GM12878 (cell line): Measurements from ENCODE around the gene GPR146. TPM values are rescaled to one million over a fixed set of nuclear protein-coding genes. Genes with fewer than 3 reads are reported as not detected.

Experiments used
- ATAC-seq: fragments of 200-7000 bp; cut with Tn5 transposase; 3 replicates; pipeline ENCODE4 v1.9.1; 2020; ENCODE audit warnings: mild to moderate bottlenecking, moderate library complexity
- BruUV-seq: library from RNA; stranded (reverse); fragments of 400-500 nt; replicated peaks from 2 replicates; lab custom pipeline; 2021; lab: Mats Ljungman, UMichigan
- CTCF ChIA-PET: fragments of 300-600 bp; sonication (Branson Sonifier 250); formaldehyde crosslinking; extraction: SDS; loops from one replicate; lab custom pipeline; 2021; ENCODE audit warnings: inconsistent platforms; lab: Yijun Ruan, JAX
- POLR2A ChIA-PET: fragments of 350-600 bp; formaldehyde crosslinking; extraction: SDS; loops from one replicate; lab custom pipeline; 2021; ENCODE audit warnings: inconsistent platforms; lab: Charles Lee
- RAD21 ChIA-PET: fragments of 300-600 bp; sonication (Branson Sonifier 250); formaldehyde crosslinking; loops from one replicate; lab custom pipeline; 2023; ENCODE audit warnings: antibody characterized with exemption; ENCODE audit not compliant: unreplicated experiment; lab: Charles Lee
- SMC1A ChIA-PET: fragments of 300-600 bp; sonication (Branson Sonifier 250); formaldehyde crosslinking; loops from one replicate; lab custom pipeline; 2023; ENCODE audit not compliant: unreplicated experiment, uncharacterized antibody; lab: Charles Lee
- DNase-seq: peaks from one replicate; pipeline ENCODE4 v3.0.0-alpha.2; 2011; ENCODE audit warnings: low read depth, low spot score
- FAIRE-seq: peaks from 3 replicates; lab custom pipeline; 2011; peaks lifted over from hg19 to GRCh38; lab: Jason Lieb, UNC
- H2AFZ ChIP-seq: 2 replicates; pipeline ENCODE4 v1.6.0; 2011; ENCODE audit warnings: low read depth, low read length, control low read depth; ENCODE audit not compliant: control insufficient read depth
- H3K27ac ChIP-seq: 2 replicates; pipeline ENCODE4 v1.5.1; 2011; ENCODE audit warnings: control low read depth; ENCODE audit not compliant: control insufficient read depth, insufficient read depth
- H3K27me3 ChIP-seq, 2 experiments: replicated peaks in 1 of 2; 2 replicates each; pipeline versions ENCODE4 v1.6.0 to v1.6.1; 2011; ENCODE audit warnings: low read length in 1 of 2; ENCODE audit not compliant: control insufficient read depth in 2 of 2, insufficient read depth in 2 of 2
- H3K36me3 ChIP-seq, 2 experiments: 2 replicates each; pipeline ENCODE4 v1.5.1; 2011; ENCODE audit warnings: low read length in 1 of 2; ENCODE audit not compliant: control insufficient read depth in 2 of 2, insufficient read depth in 2 of 2
- H3K4me1 ChIP-seq: 2 replicates; pipeline ENCODE4 v1.6.1; 2011; ENCODE audit warnings: mild to moderate bottlenecking, low read length, moderate library complexity, mixed read lengths; ENCODE audit not compliant: control insufficient read depth, insufficient read depth
- H3K4me2 ChIP-seq: 2 replicates; pipeline ENCODE4 v1.6.0; 2011; ENCODE audit warnings: control low read depth; ENCODE audit not compliant: control insufficient read depth, insufficient read depth
- H3K4me3 ChIP-seq: fragments of 200-600 bp; sonication (generic); 2 replicates; pipeline ENCODE4 v1.5.1; 2016
- H3K79me2 ChIP-seq: 2 replicates; pipeline ENCODE4 v1.6.0; 2011; ENCODE audit warnings: low read length; ENCODE audit not compliant: control insufficient read depth, insufficient read depth
- H3K9ac ChIP-seq: 2 replicates; pipeline ENCODE4 v1.8.0; 2011; ENCODE audit warnings: low read length, control low read depth, mixed read lengths; ENCODE audit not compliant: control insufficient read depth, insufficient read depth
- H3K9me3 ChIP-seq: replicated peaks from 3 replicates; pipeline ENCODE4 v1.5.1; 2011; ENCODE audit warnings: mild to moderate bottlenecking, low read length; ENCODE audit not compliant: control insufficient read depth, insufficient read depth
- H4K20me1 ChIP-seq: 2 replicates; pipeline ENCODE4 v1.6.0; 2011; ENCODE audit not compliant: control insufficient read depth, insufficient read depth
- NFYA ChIP-seq: IDR thresholded peaks from 2 replicates; pipeline ENCODE4 v1.6.1; 2011; ENCODE audit warnings: low read depth, mild to moderate bottlenecking, low read length, improper control_type of control experiment, borderline replicate concordance
- PAX5 ChIP-seq: IDR thresholded peaks from 2 replicates; pipeline ENCODE4 v1.6.1; 2011; ENCODE audit warnings: low read depth, low read length, borderline replicate concordance
- POLR2A ChIP-seq: IDR thresholded peaks from 2 replicates; pipeline ENCODE4 v1.6.1; 2011; ENCODE audit warnings: low read depth, mild to moderate bottlenecking, low read length
- RAD51 ChIP-seq: fragments of 450-650 bp; IDR thresholded peaks from 2 replicates; pipeline ENCODE4 v1.6.1; 2016; ENCODE audit warnings: moderate library complexity, mild to moderate bottlenecking, inconsistent platforms
- ZNF622 ChIP-seq: fragments of 450-650 bp; IDR thresholded peaks from 2 replicates; pipeline ENCODE4 v1.6.1; 2017; ENCODE audit warnings: mild to moderate bottlenecking, inconsistent platforms
- ZZZ3 ChIP-seq: IDR thresholded peaks from 2 replicates; pipeline ENCODE4 v1.6.1; 2011; ENCODE audit warnings: low read depth; ENCODE audit not compliant: control insufficient read depth, insufficient read length
- WGBS: methylation state at CpG from one replicate; pipeline ENCODE4 v1.1.6; 2016; ENCODE audit warnings: low lambda C conversion rate; ENCODE audit not compliant: insufficient replicate concordance, insufficient coverage; ENCODE audit errors: missing lambda C conversion rate; 5-methylcytosine and 5-hydroxymethylcytosine counted together
- in situ Hi-C: fragments of 300-500 bp; cut with MboI; formaldehyde crosslinking; loops from 9 replicates; pipeline ENCODE4 v1.14.3; 2018; ENCODE audit warnings: mixed read lengths
- intact Hi-C: fragments of 100-400 bp; cut with micrococcal nuclease; formaldehyde crosslinking; loops from one replicate; pipeline ENCODE4 v1.14.2; 2022; ENCODE audit not compliant: unreplicated experiment
- polyA plus RNA-seq, 11 experiments: library from polyadenylated mRNA; depleted of rRNA in 4 of 11; unstranded in 6 of 11; stranded (reverse) in 5 of 11; fragments of >200 nt; fragmentation: Nextera tagmentation in 4 of 11; fragmentation: Illumina TruSeq in 1 of 11; extraction: Ambion mirVana in 4 of 11; extraction: Trizol in 1 of 11; gene quantifications; 1 replicate in 1 of 11; 2 replicates in 10 of 11; pipeline versions ENCODE4 v1.2.1 to v1.2.3, GENCODE V29; 2011 to 2016; ENCODE audit warnings: inconsistent platforms in 2 of 11, missing spikeins in 2 of 11, low read depth in 1 of 11
- total RNA-seq, 4 experiments: library from RNA; depleted of rRNA in 3 of 4; stranded (reverse); fragments of >200 nt in 3 of 4; fragmentation: Illumina TruSeq in 1 of 4; extraction: Trizol in 1 of 4; gene quantifications; 2 replicates each; pipeline versions ENCODE4 v1.2.1 to v1.2.3, GENCODE V29; 2013 to 2021
- TF ChIP-seq, protein P1 (sequence below): fragments of 450-650 bp; IDR thresholded peaks from 2 replicates; pipeline ENCODE4 v1.6.1; 2017; ENCODE audit warnings: mild to moderate bottlenecking

Gene GPR146
- total and polyA plus RNA-seq, 10 of the 15 experiments (the other 5 are each of a cell fraction or from before 2014, with no cell fraction given): 0.19 to 12.0 (median 0.54) TPM; not detected in 2

DNA sequence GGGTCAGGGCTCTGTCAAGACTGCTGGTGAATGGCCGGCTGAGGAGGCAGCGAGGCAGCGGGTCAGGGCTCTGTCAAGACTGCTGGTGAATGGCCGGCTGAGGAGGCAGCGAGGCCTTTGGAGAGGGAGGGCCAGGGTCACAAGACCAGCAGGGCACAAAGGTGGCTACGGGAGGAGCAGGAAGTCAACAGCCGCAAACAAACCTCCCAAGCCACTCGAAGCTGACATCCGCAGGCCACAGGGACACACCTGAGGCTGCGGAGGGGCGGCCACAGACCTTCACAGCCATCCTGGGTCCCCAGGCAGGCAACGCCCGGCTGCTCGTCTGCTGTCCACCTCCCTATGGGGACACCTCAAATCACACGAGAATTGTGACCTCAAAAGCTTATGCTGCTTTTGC is 34.6 kb downstream of the GPR146 start (continued):
- TF ChIP-seq, protein P1, sequence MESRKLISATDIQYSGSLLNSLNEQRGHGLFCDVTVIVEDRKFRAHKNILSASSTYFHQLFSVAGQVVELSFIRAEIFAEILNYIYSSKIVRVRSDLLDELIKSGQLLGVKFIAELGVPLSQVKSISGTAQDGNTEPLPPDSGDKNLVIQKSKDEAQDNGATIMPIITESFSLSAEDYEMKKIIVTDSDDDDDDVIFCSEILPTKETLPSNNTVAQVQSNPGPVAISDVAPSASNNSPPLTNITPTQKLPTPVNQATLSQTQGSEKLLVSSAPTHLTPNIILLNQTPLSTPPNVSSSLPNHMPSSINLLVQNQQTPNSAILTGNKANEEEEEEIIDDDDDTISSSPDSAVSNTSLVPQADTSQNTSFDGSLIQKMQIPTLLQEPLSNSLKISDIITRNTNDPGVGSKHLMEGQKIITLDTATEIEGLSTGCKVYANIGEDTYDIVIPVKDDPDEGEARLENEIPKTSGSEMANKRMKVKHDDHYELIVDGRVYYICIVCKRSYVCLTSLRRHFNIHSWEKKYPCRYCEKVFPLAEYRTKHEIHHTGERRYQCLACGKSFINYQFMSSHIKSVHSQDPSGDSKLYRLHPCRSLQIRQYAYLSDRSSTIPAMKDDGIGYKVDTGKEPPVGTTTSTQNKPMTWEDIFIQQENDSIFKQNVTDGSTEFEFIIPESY: no peak
- TF ChIP-seq RAD51 (no peak), ZZZ3 (no peak), NFYA (no peak)

DNA sequence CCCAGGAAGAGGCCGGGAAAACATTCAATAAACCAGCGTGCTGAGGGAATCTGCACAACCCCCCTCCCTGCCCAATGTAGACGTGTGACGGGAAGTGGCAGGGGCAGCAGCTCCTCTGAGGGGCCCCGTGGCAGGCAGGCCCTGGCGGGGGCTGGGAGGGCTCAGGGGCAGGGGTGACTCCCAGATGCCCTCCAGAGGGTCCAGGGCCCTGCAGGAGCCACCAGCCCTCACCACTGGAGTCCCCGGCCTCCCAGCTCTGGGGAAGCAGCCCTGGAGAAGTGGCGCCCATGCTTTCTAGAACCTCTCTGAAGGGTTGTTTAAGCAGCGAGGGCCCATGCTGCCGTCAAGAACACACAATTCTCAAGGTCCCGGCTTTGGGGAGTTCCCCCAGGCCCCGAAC is 35.2 kb downstream of the GPR146 start:
- CTCF ChIA-PET: interaction anchor here (1.1 kb wide), 1 partner anchor 14 kb away, joined by 4 read pairs; no protein-coding TSS in a partner anchor
- no peaks in the 10 kb centered on the region for H3K27me3 ChIP-seq
- RAD21 ChIA-PET: no interaction called here
- no peak for FAIRE-seq
- SMC1A ChIA-PET: no interaction called here
- no peak for ATAC-seq
- no peak overlapping the region for H3K27ac ChIP-seq
- no peak overlapping the region for H3K4me3 ChIP-seq
- no peak overlapping the region for H2AFZ ChIP-seq
- no peak for DNase-seq
- H4K20me1 ChIP-seq: no peaks in the 10 kb centered on the region
- no peaks in the 10 kb centered on the region for H3K9me3 ChIP-seq
- BruUV-seq: no TSS peak
- peaks cover 0 to 3% of the 10 kb centered on the region in 2 experiments; a peak in 2 of 4 replicates for H3K36me3 ChIP-seq
- H3K4me1 ChIP-seq: no peaks in the 10 kb centered on the region
- H3K79me2 ChIP-seq: no peaks in the 10 kb centered on the region
- POLR2A ChIA-PET: no interaction called here
- WGBS: 80% methylated on average over 11 of the region's 12 CpGs
- intact Hi-C loops (no loop called here), in situ Hi-C loops (no loop called here)
- H3K4me2 ChIP-seq: no peak overlapping the region
- no peak overlapping the region for H3K9ac ChIP-seq
- no peak for TF ChIP-seq PAX5
- TF ChIP-seq ZNF622: no peak
- TF ChIP-seq POLR2A: no peak
